ENCODE data around the gene RAD17.
"Not testable (repeated sequence)": the region's sequence is repeated elsewhere in the genome, so short reads cannot be mapped to it uniquely, and the experiment has no call there.

Gene RAD17

GRCh38 chr5:69369340-69370121, at the start of gene RAD17, which contains the start of the genes AK6 and TAF9:
Gene RAD17 (plus strand): TSS chr5:69369818. CDS start chr5:69372209, 2,391 bp downstream.
Gene AK6 (minus strand): TSS chr5:69369520. CDS start chr5:69369490, 30 bp downstream.
Gene TAF9 (minus strand): TSS chr5:69369520. CDS start chr5:69365737, 3,783 bp downstream.
- DNase-seq = peak; percentile 88

GRCh38 chr5:69326365-69326764, 43.3 kb upstream of the RAD17 start:
- no peak for DNase-seq

- no peak for DNase-seq
Measured at GRCh38 chr5:69329905-69330489, 39.6 kb upstream of the RAD17 start.

- DNase-seq = no peak
Measured at GRCh38 chr5:69331528-69332445, 37.8 kb upstream of the RAD17 start.

- DNase-seq = not testable (repeated sequence)
Measured at GRCh38 chr5:69333668-69334315, 35.8 kb upstream of the RAD17 start.

- peak; percentile 70 for DNase-seq
Measured at GRCh38 chr5:69334793-69335268, 34.8 kb upstream of the RAD17 start.

GRCh38 chr5:69335341-69335935, 34.2 kb upstream of the RAD17 start:
- DNase-seq = no peak

GRCh38 chr5:69341520-69342161, 28.0 kb upstream of the RAD17 start:
- no peak for DNase-seq

GRCh38 chr5:69343083-69343482, 26.5 kb upstream of the RAD17 start:
- DNase-seq = no peak

GRCh38 chr5:69350664-69351063, 19.0 kb upstream of the RAD17 start:
- no peak for DNase-seq

GRCh38 chr5:69359699-69360098, 9.9 kb upstream of the RAD17 start:
- DNase-seq = no peak

- no peak for DNase-seq
Measured at GRCh38 chr5:69360442-69360841, 9.2 kb upstream of the RAD17 start.

- no peak for DNase-seq
Measured at GRCh38 chr5:69364414-69364813, 5.2 kb upstream of the RAD17 start.

GRCh38 chr5:69364850-69365249, 4.8 kb upstream of the RAD17 start:
- DNase-seq = no peak

GRCh38 chr5:69367697-69368279, 1.8 kb upstream of the RAD17 start:
- no peak for DNase-seq

GRCh38 chr5:69368458-69369339, 919 bp upstream of the RAD17 start:
- peak; percentile 11 for DNase-seq

- DNase-seq = not testable (repeated sequence)
Measured at GRCh38 chr5:69370335-69370734, 717 bp downstream of the RAD17 start.

- no peak for DNase-seq
Measured at GRCh38 chr5:69372394-69372793, 2.8 kb downstream of the RAD17 start.

- no peak for DNase-seq
Measured at GRCh38 chr5:69374911-69375446, 5.4 kb downstream of the RAD17 start.

- no peak for DNase-seq
Measured at GRCh38 chr5:69378376-69378775, 8.8 kb downstream of the RAD17 start.
